Measurements from ENCODE around the gene LPA. TPM values are rescaled to one million over a fixed set of nuclear protein-coding genes. Genes with fewer than 3 reads are reported as not detected.
A peak's percentile ranks its signal among the peaks of the same experiment; 100 is the strongest.

LPA gene
- total and polyA plus RNA-seq, 2 of the 13 experiments (the other 11 are each of a cell fraction or from before 2014, with no cell fraction given) = not detected

DNA sequence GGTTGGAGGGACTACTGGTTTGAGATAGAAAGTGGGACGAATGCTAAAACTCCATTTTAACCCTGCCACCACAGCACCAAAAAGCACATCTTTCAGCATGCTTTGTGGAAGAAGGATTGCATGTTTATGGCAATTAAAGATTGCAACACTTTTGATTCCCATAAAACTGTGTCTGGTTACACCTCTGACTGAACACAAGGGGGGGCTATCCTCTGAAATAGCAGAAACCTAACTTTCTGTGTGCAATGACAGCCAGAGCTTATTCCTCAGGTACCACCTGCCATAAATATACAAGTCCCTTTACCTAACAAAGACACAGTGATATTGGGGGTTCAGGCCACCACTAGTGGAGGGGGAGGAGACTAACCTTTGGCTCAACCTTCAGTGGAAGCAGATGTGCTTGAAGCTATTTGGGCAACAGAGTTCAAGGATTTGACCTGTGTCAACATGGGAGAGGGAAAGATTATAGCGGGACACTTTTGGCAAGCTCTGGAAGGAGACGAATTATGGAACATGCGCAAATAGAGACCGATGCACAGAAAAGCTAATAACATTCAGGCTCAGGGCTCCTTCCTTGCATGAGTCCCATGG lies 28.4 kb upstream of the LPA start (continued):
- TF ChIP-seq ZNF142 (CRISPR knock-in tag; IDR thresholded peaks at IDR 0.05) (no peak), SRF (IDR thresholded peaks at IDR 0.05; ENCODE audit: low read depth, low read length) (no peak), SIX1 (CRISPR knock-in tag; IDR thresholded peaks at IDR 0.05; ENCODE audit: borderline replicate concordance) (no peak), ZBTB34 (CRISPR knock-in tag; IDR thresholded peaks at IDR 0.05) (no peak), STAG1 (CRISPR knock-in tag; IDR thresholded peaks at IDR 0.05) (peak; percentile 37), FOXJ3 (CRISPR knock-in tag; IDR thresholded peaks at IDR 0.05; ENCODE audit: borderline replicate concordance) (no peak), MLLT10 (CRISPR knock-in tag; IDR thresholded peaks at IDR 0.05) (no peak), KMT2A (CRISPR knock-in tag; IDR thresholded peaks at IDR 0.05) (0 out of 2 replicates have a peak, but pooled peaks have one; percentile 18), HNRNPUL1 (IDR thresholded peaks at IDR 0.05; ENCODE audit: low read depth, low read length) (no peak), CEBPB (IDR thresholded peaks at IDR 0.05; ENCODE audit: borderline replicate concordance, low read depth, low read length) (peak; percentile 68), SATB2 (CRISPR knock-in tag; IDR thresholded peaks at IDR 0.05) (no peak), ZBTB7A (CRISPR knock-in tag; IDR thresholded peaks at IDR 0.05) (0 out of 2 replicates have a peak, but pooled peaks have one; percentile 56), ISX (CRISPR knock-in tag; conservative IDR thresholded peaks at IDR 0.05) (no peak), ZNF678 (CRISPR knock-in tag; IDR thresholded peaks at IDR 0.05) (no peak), REXO4 (CRISPR knock-in tag; IDR thresholded peaks at IDR 0.05; ENCODE audit: borderline replicate concordance) (no peak), ATRX (CRISPR knock-in tag; IDR thresholded peaks at IDR 0.05; ENCODE audit: borderline replicate concordance) (no peak), CHD2 (IDR thresholded peaks at IDR 0.05; ENCODE audit: low read depth, low read length) (no peak), ZNF788 (CRISPR knock-in tag; IDR thresholded peaks at IDR 0.05; ENCODE audit: borderline replicate concordance) (no peak)
- TF ChIP-seq, protein P1, sequence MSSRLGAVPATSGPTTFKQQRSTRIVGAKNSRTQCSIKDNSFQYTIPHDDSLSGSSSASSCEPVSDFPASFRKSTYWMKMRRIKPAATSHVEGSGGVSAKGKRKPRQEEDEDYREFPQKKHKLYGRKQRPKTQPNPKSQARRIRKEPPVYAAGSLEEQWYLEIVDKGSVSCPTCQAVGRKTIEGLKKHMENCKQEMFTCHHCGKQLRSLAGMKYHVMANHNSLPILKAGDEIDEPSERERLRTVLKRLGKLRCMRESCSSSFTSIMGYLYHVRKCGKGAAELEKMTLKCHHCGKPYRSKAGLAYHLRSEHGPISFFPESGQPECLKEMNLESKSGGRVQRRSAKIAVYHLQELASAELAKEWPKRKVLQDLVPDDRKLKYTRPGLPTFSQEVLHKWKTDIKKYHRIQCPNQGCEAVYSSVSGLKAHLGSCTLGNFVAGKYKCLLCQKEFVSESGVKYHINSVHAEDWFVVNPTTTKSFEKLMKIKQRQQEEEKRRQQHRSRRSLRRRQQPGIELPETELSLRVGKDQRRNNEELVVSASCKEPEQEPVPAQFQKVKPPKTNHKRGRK (CRISPR knock-in tag; IDR thresholded peaks at IDR 0.05) = no peak; the same call in 1 of the 2 replicates
- TF ChIP-seq, protein P2, sequence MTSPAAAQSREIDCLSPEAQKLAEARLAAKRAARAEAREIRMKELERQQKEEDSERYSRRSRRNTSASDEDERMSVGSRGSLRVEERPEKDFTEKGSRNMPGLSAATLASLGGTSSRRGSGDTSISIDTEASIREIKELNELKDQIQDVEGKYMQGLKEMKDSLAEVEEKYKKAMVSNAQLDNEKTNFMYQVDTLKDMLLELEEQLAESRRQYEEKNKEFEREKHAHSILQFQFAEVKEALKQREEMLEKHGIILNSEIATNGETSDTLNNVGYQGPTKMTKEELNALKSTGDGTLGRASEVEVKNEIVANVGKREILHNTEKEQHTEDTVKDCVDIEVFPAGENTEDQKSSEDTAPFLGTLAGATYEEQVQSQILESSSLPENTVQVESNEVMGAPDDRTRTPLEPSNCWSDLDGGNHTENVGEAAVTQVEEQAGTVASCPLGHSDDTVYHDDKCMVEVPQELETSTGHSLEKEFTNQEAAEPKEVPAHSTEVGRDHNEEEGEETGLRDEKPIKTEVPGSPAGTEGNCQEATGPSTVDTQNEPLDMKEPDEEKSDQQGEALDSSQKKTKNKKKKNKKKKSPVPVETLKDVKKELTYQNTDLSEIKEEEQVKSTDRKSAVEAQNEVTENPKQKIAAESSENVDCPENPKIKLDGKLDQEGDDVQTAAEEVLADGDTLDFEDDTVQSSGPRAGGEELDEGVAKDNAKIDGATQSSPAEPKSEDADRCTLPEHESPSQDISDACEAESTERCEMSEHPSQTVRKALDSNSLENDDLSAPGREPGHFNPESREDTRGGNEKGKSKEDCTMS (CRISPR knock-in tag; conservative IDR thresholded peaks at IDR 0.05) = no peak
